ENCODE results near the gene DBF4B.

Gene DBF4B

DNA sequence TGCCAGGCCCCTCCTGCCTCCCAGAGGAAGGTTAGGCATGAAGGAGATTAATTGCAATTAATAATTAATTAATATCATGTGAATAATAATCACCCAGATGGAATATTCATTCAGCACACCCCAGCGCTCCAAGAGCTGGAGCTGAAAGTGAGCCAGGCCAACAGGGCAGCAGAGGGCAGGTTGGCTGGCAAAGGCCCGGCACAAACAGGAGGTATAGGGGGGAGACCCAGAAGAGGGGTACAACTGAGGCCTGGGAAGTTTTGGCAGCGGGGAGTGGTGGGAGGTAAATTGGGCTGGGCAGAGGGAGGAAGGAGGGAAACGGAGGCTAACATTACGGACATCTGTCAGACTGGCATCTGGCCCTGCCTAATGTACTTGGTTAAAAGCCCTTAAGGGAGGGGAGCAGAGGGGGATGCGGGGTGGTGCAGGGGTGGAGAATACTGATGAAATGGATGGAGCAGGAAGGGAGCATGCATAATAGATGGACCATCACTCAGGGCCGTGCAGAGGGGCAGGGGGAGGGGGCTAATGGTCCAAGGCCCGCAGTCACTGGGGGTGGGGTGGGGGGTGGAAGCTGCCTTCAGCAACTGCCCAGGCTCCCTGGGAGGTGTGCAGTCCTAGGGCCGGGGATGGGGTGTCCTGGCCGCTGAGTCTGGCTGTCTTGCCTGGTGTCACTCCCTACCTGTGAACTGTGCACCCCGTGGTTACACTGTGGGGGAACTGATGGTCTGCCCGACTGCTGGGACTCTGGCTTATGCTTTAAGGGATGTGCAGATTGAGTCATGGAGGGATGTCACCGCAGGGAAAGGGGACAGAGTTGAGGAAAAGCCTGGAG is 52.2 kb downstream of the DBF4B start:
- TF ChIP-seq, protein P1, sequence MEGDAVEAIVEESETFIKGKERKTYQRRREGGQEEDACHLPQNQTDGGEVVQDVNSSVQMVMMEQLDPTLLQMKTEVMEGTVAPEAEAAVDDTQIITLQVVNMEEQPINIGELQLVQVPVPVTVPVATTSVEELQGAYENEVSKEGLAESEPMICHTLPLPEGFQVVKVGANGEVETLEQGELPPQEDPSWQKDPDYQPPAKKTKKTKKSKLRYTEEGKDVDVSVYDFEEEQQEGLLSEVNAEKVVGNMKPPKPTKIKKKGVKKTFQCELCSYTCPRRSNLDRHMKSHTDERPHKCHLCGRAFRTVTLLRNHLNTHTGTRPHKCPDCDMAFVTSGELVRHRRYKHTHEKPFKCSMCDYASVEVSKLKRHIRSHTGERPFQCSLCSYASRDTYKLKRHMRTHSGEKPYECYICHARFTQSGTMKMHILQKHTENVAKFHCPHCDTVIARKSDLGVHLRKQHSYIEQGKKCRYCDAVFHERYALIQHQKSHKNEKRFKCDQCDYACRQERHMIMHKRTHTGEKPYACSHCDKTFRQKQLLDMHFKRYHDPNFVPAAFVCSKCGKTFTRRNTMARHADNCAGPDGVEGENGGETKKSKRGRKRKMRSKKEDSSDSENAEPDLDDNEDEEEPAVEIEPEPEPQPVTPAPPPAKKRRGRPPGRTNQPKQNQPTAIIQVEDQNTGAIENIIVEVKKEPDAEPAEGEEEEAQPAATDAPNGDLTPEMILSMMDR (IDR thresholded peaks at IDR 0.05; ENCODE audit: low read depth, low read length, missing control alignments), result no peak
- H3K4me3 ChIP-seq (replicated peaks; ENCODE audit: low read depth, low read length), result no peak overlapping the region
- no peak for DNase-seq (ENCODE audit: extremely low read depth, low read depth)

DNA sequence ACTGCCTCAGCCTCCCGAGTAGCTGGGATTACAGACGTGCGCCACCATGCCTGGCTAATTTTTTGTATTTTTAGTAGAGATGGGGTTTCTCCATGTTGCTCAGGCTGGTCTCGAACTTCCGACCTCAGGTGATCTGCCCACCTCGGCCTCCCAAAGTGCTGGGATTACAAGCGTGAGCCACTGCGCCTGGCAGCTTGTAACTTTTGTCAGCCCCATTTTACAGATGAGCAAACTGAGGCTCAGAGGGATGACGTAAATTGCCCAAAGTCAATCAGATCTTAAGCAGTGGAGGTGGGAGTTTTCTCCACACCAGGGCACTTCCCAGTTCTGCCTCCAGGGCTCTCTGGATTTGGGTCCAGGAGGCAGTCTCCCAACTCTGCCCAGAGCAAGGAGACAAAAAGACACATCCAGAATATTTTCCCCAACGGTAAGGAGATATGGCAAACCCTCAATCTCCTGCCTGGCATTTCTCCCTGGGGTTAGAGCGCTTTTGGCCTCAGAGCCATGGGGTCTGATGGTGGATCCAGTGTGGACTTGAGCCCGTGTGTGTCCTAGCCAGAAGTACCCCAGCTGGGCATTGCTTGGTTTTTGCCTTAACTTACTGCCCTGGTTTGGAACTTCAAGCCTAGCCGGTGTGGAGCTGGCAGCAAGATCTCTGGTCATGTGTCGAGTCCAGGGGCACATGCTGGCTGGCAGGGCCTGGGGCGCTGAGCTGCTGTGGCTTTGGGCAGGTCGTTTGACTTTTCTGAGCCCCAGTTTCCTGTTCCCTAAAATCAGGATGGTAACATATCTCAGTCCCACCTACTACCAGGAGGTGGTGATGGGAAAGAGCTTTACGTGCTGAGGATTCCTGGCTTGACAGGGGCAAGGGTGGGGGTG is 53.7 kb downstream of the DBF4B start:
- TF ChIP-seq, protein P1 (IDR thresholded peaks at IDR 0.05; ENCODE audit: low read depth, low read length, missing control alignments), result no peak

DNA sequence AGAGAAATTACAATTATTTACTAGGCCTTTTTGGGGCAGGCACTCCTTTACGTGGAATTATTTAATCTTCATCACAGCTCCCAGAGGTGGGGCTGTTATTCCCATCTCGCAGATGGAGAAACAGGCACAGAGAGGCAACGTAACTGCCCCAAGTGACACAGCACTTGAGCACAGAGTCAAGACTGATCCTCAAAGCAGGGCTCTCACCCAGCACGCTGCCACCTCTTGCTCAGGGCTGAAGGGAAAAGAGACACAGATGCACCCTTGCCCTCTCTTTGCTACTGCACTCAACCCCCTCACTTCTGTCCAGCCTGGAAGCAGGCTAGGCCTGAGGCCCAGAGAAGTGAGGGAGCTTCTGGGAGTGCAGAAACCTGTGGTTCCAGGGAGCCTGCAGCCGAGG is 54.7 kb downstream of the DBF4B start:
- TF ChIP-seq, protein P1 (IDR thresholded peaks at IDR 0.05; ENCODE audit: low read depth, low read length, missing control alignments), result no peak
- no peak overlapping the region for H3K4me3 ChIP-seq (replicated peaks; ENCODE audit: low read depth, low read length)
- DNase-seq (ENCODE audit: extremely low read depth, low read depth), result no peak

More for the DNA sequence above, 53.7 kb downstream of the DBF4B start:
- no peak for DNase-seq (ENCODE audit: extremely low read depth, low read depth)
- no peak overlapping the region for H3K4me3 ChIP-seq (replicated peaks; ENCODE audit: low read depth, low read length)

DNA sequence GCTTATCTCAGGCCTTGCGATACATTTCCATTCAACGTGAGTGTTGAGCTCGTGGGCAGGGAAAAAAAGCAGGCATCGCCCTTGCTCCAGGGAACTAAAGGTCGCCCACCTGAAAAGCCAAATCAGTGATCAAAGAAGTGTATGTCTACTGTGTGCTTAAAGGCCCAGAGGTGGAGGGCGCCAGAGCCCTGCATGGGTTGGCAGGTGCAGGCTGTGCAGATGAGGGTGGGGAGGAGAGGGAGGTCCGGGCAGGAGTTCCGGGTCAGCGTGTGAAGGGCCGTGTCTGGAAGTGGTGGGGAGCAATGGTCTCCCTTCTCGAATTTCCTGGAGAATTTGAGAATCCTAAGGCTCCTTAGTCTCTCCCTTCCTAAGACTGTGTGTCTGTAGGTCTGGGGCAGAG is 57.5 kb downstream of the DBF4B start:
- DNase-seq (ENCODE audit: extremely low read depth, low read depth), result no peak
- TF ChIP-seq, protein P1 (IDR thresholded peaks at IDR 0.05; ENCODE audit: low read depth, low read length, missing control alignments), result no peak
- no peak overlapping the region for H3K4me3 ChIP-seq (replicated peaks; ENCODE audit: low read depth, low read length)

DNA sequence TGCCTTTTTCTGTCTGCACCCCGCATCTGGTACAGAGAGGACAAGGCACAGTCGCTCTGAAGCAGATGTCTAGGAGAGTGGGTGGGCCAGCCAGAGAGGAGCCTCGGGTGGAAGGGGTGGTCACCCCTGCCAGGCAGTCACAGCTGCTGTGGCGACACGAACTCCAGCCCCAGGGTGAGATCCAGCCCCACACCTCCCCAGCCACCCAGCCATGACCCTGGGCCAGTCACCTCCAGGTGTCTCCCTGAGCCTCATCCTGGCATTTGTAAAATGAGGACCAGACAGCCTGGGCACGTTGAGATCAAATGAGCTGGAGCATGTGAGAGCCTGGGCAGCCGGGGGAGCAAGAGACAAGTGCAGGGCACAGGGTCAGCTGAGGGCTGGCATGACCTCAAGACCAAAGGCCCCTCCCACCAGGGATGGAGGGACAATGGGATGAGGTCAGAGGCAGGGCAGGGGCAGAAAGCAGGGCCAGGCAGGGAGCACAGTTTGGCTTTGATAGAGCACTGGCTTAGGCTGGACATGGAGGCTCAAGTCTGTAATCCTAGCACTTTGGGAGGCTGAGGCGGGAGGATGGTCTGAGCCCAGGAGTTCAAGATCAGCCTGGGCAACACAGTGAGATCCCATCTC is 58.1 kb downstream of the DBF4B start:
- DNase-seq (ENCODE audit: extremely low read depth, low read depth), result no peak
- H3K4me3 ChIP-seq (replicated peaks; ENCODE audit: low read depth, low read length), result no peak overlapping the region
- TF ChIP-seq, protein P1 (IDR thresholded peaks at IDR 0.05; ENCODE audit: low read depth, low read length, missing control alignments), result no peak

DNA sequence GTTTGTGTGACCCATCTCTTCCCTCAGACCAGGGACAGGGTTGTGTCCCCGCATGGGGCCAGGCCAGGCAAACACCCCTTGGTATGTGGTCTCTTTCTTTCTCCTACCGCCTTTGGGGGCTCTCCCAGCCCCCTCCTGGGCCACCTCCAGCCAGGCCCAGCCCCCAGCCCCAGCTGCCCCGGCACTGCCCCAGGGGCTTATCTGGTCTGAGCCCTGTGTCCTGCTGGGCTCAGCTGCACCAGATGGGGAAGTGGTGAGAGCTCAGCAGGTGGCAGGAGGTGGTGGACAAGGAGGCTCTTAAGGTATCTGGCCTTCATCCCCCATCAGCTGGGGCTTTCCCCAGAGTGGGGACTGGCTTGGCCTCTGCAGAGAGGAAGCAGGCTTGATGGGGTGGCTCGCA is 59.0 kb downstream of the DBF4B start:
- TF ChIP-seq, protein P1 (IDR thresholded peaks at IDR 0.05; ENCODE audit: low read depth, low read length, missing control alignments), result no peak
- no peak for DNase-seq (ENCODE audit: extremely low read depth, low read depth)
- no peak overlapping the region for H3K4me3 ChIP-seq (replicated peaks; ENCODE audit: low read depth, low read length)

Measured in HFF-Myc (cell line).